GM18909 (cell line): ENCODE results near the gene TMUB1.

ENCODE experiments used
- ATAC-seq: cut with Tn5 transposase; IDR thresholded peaks from one replicate; pipeline ENCODE4 v1.9.1; 2021; ENCODE audit warnings: mild to moderate bottlenecking; ENCODE audit not compliant: unreplicated experiment, poor library complexity

Gene TMUB1

GRCh38 chr7:151121380-151122170 is 38.3 kb upstream of the TMUB1 start:
- ATAC-seq = no peak

- ATAC-seq = no peak
Measured at GRCh38 chr7:151120896-151121295, 37.6 kb upstream of the TMUB1 start.

DNA sequence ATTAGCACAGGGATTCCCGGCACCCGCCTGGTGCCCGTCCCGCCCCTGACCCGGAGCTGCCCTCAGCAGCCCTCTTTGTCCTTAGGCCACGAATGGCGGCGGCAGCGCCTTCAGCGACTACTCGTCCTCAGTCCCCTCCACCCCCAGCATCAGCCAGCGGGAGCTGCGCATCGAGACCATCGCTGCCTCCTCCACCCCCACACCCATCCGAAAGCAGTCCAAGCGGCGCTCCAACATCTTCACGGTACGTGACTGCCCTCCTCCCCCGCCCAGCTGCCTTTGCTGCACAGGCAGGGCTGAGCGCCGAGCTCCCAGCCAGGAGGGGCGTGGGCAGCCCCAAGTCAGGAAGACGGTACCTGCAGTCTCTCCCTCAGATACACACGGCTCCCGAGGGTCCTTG is 36.6 kb upstream of the TMUB1 start:
- no peak for ATAC-seq

DNA sequence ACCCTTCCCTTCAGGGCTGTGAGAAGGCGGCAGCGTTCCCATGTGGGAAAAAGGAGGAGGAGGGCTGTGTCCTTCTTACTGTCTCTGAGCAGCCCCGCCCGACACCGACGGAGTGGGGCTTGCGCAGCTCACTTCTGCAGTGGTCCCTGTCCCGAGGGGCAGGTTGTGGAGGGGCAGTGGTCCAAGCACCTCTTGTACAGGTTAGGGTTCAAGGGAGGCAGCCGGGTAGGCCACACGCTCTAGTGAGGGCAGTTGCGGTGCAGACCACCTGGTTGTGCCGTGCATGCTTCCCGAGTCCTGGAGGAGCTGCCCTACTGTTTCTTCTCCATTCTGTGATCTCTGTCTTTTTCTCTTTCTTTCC is 35.7 kb upstream of the TMUB1 start:
- no peak for ATAC-seq

- ATAC-seq = no peak
Measured at GRCh38 chr7:151118108-151119054, 35.1 kb upstream of the TMUB1 start.

- no peak for ATAC-seq
Measured at GRCh38 chr7:151117565-151117964, 34.3 kb upstream of the TMUB1 start.

DNA sequence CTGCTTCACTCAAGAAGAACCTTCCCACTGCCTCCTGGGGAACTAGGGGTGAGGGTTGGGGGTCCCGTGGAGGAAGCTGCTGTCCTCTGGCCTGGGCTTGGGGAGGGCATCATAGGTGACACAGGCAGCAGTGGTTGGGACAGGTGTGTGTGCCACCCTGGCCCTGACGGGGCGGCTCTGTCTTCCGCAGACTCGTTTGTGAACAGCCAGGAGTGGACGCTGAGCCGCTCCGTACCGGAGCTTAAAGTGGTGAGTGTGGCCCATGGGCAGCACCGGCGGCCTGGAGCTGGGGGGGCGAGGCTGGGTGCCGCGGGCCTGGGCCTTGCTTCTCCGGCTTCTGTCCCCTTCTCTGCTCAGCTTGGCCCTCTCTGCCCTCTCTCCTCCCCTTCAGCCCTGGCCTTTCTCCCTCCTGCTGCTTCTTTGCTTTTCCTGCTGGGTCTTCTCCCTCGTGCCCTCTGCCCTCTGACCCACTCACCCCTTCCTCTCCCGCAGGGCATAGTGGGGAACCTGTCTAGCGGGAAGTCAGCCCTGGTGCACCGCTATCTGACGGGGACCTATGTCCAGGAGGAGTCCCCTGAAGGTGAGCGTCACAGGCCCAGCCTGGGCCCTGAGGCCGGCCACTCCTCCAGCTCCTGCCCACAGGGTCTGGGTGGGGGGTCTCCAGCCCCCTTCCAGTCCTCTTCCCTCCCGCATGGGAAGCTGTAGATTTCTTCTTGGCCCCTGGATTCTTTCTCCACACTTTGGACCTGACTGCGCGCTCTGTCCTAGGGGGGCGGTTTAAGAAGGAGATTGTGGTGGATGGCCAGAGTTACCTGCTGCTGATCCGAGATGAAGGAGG is 33.5 kb upstream of the TMUB1 start:
- no peak for ATAC-seq

DNA sequence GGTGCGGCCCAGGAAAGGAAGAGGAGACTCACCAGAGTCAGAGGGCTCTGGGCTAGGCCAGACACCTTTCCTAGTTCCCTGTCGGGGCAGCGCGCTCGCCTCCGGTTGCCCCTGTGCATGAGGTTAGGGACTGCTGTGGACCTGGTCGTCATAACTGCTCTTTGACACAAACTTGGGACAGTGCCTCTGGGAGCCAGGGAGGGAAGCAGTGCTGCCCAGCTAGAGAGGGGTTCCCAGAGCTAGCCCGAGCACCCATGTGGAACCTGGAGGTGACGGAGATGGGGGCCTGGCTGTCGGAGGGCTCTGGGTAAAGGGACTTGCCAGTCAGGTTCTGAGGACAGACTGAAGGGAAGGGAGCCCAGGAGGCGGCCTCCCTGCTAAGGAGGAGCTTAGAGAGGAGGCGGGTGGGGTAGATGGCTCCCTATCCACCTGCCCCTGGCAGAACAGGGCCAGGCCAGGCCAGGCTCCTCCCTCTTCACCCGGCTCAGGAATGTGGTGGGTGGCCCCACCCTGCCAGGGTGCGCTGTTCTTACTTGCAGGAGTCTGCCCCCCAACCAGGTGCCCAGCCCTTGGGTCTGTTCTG is 32.6 kb upstream of the TMUB1 start:
- no peak for ATAC-seq

GRCh38 chr7:151115121-151115835 is 32.0 kb upstream of the TMUB1 start:
- peak; percentile 35 for ATAC-seq

GRCh38 chr7:151114151-151115090 is 31.1 kb upstream of the TMUB1 start:
- ATAC-seq = peak; percentile 16

DNA sequence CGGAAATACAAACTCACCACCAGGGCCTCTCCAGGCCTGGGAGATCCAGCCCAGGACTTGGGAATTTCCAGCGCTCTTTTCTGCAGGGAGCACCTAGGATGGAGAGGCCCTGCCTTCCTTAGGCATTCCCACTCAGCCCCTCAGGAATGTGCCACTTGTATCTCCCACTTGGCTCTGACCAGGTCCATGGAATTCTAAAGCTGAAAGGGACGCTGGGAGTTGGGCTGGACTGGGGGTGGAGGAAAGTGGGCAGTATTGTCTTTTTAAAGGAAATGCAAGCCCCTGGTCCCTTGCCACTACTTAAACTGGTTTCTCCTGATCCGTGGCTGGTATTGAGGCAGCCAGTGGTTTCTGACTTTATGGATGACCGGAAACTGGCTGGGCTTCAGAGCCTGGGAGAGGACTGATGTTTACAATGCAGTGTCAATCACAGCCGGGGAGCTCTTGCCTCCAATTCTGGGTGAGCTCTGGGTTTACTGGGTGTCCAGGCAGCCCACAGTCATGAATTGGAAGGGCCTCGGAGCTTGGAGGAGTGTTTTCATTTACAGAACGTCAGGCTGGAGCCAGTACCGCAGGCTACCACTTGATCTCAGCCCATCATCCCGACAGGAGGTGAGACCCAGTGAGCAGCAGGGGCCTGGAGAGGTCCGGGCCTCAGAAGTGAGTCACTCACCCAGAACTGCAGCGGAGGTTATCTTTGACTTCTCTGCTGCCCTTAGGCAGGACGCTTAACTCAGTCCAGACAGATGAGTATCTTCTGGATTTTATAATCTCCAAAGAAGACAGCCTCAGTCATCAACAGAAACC is 30.3 kb upstream of the TMUB1 start:
- ATAC-seq = no peak

DNA sequence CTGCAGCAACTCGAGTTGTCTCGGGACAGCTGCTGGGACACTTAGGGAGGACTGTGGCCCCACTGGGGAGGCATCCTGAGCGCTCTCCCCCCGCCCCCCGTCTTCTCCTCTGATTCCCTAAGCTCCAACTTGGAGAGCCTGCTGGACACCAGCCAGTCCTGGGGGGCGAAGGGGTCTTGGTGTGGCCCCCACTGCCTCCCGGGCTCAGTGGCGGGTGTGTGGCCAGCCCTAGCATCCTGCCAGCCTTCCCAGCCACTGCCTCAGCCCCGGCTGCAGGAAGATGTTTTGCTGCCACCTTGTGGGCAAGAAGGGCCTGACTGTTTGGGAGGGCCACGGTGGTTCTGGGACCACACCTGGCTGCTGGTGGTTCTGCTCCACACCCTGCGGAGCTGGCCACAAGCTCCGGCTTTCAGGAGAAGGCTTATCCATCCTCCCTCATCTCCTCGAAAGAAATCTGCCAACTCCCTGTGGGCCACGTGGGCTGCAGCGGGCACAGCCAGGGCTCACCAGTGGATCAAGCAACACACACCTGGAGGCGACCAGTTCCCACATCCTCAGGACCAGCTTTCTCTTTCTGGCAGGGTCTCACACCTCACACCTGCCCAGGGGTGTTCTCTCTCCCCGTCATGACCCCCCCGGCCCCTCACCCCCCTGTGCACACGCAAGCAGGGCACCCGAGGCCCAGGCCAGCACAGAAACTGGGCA is 27.8 kb upstream of the TMUB1 start:
- peak; percentile 78 for ATAC-seq

DNA sequence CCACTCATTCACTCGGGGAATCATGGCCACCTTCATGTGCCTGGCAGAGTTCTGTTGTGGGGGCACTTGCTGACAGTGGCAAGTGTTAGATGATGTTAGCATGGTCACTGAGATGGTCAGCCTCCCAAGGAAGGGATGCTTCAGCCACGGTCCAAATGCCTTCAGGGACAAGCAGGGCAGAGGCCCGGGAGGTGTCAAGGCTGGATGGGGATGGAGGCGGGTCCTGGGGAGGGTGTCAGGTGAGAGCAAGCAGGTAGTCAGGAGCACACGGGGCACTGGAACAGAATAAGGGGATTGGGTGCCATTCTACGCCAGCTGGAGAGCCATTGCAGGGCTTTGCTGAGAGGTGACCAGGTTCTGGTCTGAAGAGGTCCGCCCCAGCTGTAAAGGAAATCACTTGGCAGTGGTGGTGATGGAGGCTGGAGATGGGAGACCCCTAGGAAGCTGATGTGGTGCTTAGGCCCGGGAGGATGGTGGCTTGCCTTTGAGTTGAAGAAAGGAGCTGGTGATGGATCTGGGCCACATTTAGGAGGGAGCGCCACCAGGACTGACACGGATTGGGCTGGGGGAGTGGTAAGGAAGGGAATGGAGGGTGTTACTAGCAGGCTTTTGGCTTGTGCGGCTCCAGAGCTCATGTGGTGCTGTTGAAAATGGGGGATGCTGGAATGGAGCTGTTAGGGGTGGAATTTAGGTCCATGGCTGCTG is 27.1 kb upstream of the TMUB1 start:
- ATAC-seq = no peak

DNA sequence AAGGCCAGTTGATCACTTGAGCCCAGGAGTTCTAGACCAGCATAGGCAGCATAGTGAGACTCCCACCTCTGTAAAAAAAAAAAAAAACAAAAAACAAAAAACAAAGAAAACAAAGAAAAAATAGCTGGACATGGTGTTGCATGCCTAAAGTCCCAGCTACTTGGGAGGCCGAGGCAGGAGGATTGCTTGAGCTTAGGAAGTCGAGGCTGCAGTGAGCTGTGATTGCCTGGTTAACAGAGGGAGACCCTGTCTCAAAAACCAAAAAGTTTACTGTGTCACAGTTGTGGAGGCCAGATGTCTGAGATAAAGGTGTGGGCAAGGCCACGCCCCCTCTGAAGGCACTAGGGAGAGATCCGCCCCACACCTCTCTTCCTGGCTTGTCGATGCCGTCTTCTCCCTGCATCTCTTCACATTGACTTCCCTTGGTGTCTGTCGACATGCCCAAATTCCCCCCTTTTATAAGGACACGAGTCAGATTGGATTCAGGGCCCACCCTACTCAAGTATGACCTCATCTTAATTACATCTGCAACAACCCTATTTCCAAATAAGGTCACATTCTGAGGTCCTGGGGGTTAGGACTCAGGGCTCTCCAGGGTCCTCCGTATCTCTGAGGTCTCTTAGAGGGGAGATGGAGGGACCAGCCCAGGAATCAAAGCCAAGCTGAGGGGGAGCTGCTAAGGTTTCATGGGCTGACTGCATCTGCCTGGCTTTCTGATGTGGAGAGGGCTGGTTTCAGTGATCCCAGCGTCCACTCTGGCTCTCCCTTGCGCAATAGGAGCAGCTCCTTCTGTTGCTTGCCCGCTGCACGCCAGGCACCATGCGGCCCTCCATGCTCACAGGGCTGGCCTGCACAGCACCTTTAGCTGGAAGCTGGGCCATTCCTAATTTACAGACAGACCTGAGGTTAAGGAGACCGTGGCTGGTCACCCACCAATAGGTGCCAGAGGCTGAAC is 26.1 kb upstream of the TMUB1 start:
- no peak for ATAC-seq

DNA sequence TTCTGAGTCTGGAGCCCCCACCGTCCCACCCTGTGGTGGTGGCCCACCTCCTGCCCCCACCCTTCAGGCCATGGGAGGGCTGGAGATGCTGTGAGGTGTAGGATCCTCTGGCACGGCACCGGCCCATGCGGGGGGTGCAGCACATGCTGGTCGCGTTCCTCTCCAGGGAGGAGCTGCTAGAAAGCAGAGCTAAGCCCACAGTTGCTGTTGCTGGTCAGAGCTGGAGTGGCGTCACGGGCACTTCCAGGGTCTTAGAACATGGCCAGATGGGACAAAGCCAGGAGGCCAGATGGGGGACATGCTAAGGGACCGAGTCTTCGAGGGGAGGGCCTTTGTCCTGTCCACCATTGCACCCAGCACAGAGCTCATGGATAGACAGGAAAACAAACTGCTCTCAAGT is 24.6 kb upstream of the TMUB1 start:
- no peak for ATAC-seq
